ENCODE data around the gene COL24A1.
"Not testable (repeated sequence)": the region's sequence is repeated elsewhere in the genome, so short reads cannot be mapped to it uniquely, and the experiment has no call there.

The COL24A1 gene

GRCh38 chr1:86114236-86114635 is 42.3 kb downstream of the COL24A1 start:
- Histone ChIP-seq H3K9me3 (ENCODE audit: control extremely low read depth in 1 of 5, control insufficient read depth in 4 of 5, insufficient read depth in 2 of 5, low read depth in 1 of 5, low read length in 4 of 5) (peaks cover 0 to 3% (median 0%) of the 10 kb centered on the region in 5 experiments), H3K27me3 (replicated peaks in 2 of 5; ENCODE audit: control insufficient read depth in 4 of 5, insufficient read depth in 5 of 5, low read length in 4 of 5) (no peaks in the 10 kb centered on the region), H3K4me3 (ENCODE audit: control insufficient read depth in 1 of 7, extremely low read depth in 1 of 7, insufficient read depth in 4 of 7, low read depth in 2 of 7, low read length in 6 of 7) (no peak overlapping the region), H3K27ac (ENCODE audit: insufficient read depth in 1 of 2, low read depth in 1 of 2, low read length in 2 of 2, poor library complexity in 1 of 2, severe bottlenecking in 2 of 2) (no peak overlapping the region), H3K36me3 (ENCODE audit: control insufficient read depth in 4 of 4, insufficient read depth in 4 of 4, low read length in 3 of 4) (peaks cover 0 to 4% (median 0%) of the 10 kb centered on the region in 4 experiments), H3K4me1 (ENCODE audit: control extremely low read depth in 1 of 4, control insufficient read depth in 4 of 4, insufficient read depth in 4 of 4, low read length in 3 of 4) (peaks cover 0 to 4% (median 0%) of the 10 kb centered on the region in 4 experiments)
- CTCF ChIA-PET, result interaction anchor here (1.0 kb wide), 1 partner anchor 54 kb away, joined by 3 read pairs; no protein-coding TSS in a partner anchor
- DNase-seq, result no peak
- 91% methylated on average over 1 of the region's 2 CpGs for WGBS (ENCODE audit: insufficient coverage)
- POLR2A ChIA-PET, result no interaction called here

DNA sequence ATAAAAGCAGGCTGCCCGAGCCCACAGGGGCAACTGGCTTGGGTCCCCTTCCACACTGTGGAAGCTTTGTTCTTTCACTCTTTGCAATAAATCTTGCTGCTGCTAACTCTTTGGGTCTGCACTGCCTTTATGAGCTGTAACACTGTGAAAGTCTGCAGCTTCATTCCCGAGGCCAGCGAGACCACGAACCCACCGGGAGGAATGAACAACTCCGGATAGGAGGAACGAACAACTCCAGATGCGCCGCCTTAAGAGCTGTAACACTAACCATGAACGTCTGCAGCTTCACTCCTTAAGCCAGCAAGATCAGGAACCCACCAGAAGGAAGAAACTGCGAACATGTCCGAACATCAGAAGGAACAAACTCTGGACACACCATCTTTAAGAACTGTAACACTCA is 45.0 kb downstream of the COL24A1 start:
- H3K27ac ChIP-seq (ENCODE audit: insufficient read depth in 1 of 2, low read depth in 1 of 2, low read length in 2 of 2, poor library complexity in 1 of 2, severe bottlenecking in 2 of 2); H3K4me1 ChIP-seq (ENCODE audit: control extremely low read depth in 1 of 4, control insufficient read depth in 4 of 4, insufficient read depth in 4 of 4, low read length in 3 of 4); H3K36me3 ChIP-seq (ENCODE audit: control insufficient read depth in 4 of 4, insufficient read depth in 4 of 4, low read length in 3 of 4); H3K27me3 ChIP-seq (replicated peaks in 2 of 5; ENCODE audit: control insufficient read depth in 4 of 5, insufficient read depth in 5 of 5, low read length in 4 of 5); H3K4me3 ChIP-seq (ENCODE audit: control insufficient read depth in 1 of 7, extremely low read depth in 1 of 7, insufficient read depth in 4 of 7, low read depth in 2 of 7, low read length in 6 of 7); H3K9me3 ChIP-seq (ENCODE audit: control extremely low read depth in 1 of 5, control insufficient read depth in 4 of 5, insufficient read depth in 2 of 5, low read depth in 1 of 5, low read length in 4 of 5); DNase-seq; CTCF ChIA-PET; POLR2A ChIA-PET: not testable (repeated sequence)
- 99% methylated on average over 9 of the region's 12 CpGs for WGBS (ENCODE audit: insufficient coverage)

DNA sequence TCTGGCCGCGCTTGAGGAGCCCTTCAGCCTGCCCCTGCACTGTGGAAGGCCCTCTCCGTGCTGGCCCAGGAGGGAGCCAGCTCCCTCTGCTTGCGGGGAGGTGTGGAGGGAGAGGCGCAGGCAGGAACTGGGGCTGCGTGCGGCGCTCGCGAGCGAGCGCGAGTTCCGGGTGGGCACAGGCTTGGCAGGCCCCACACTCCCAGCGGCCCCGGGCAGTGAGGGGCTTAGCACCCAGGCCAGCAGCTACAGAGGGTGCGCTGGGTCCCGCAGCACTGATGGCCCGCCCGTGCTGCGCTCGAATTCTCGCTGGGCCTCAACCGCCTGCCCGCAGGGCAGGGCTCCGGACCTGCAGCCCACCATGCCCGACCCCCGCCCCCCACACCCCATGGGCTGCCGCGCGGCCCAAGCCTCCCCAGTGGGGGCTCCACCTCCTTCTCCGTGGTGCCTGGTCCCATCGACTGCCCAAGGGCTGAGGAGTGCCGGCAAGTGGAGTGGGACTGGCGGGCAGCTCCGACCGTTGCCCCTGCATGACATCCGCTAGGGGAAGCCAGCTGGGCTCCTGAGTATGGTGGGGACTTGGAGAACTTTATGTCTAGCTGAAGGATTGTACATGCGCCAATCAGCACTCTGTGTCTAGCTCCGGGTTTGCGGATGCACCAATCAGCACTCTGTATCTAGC is 46.0 kb downstream of the COL24A1 start:
- Histone ChIP-seq H3K4me1 (ENCODE audit: control extremely low read depth in 1 of 4, control insufficient read depth in 4 of 4, insufficient read depth in 4 of 4, low read length in 3 of 4) (peaks cover 0 to 4% (median 0%) of the 10 kb centered on the region in 4 experiments), H3K9me3 (ENCODE audit: control extremely low read depth in 1 of 5, control insufficient read depth in 4 of 5, insufficient read depth in 2 of 5, low read depth in 1 of 5, low read length in 4 of 5) (peaks cover 0 to 3% (median 0%) of the 10 kb centered on the region in 5 experiments), H3K36me3 (ENCODE audit: control insufficient read depth in 4 of 4, insufficient read depth in 4 of 4, low read length in 3 of 4) (peaks cover 0 to 4% (median 0%) of the 10 kb centered on the region in 4 experiments), H3K27ac (ENCODE audit: insufficient read depth in 1 of 2, low read depth in 1 of 2, low read length in 2 of 2, poor library complexity in 1 of 2, severe bottlenecking in 2 of 2) (no peak overlapping the region), H3K27me3 (replicated peaks in 2 of 5; ENCODE audit: control insufficient read depth in 4 of 5, insufficient read depth in 5 of 5, low read length in 4 of 5) (no peaks in the 10 kb centered on the region), H3K4me3 (ENCODE audit: control insufficient read depth in 1 of 7, extremely low read depth in 1 of 7, insufficient read depth in 4 of 7, low read depth in 2 of 7, low read length in 6 of 7) (no peak overlapping the region)
- WGBS (ENCODE audit: insufficient coverage), result 92% methylated on average over 21 of the region's 41 CpGs
- POLR2A ChIA-PET, result no interaction called here
- DNase-seq, result no peak
- CTCF ChIA-PET, result no interaction called here

DNA sequence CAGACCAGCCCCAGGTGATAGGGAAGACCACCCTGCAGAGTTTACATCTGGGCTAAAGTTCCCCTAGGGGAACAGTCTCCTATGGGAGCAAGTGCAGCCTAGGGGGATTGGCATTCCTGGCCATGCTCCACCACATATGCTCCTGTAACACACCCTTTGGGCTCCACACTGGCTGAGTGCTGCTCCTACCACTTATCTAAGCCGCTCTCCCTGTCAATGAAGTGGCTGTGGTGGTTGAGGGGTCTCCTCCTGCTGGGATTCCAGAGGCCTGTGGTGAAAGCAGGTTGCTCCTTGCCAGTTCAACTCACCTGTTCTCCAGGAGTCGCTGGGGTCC is 51.1 kb downstream of the COL24A1 start:
- ChIA-PET POLR2A (no interaction called here), CTCF (interaction anchor here (1.0 kb wide), 1 partner anchor 16 kb away, joined by 3 read pairs; no protein-coding TSS in a partner anchor)
- Histone ChIP-seq H3K4me3 (ENCODE audit: control insufficient read depth in 1 of 7, extremely low read depth in 1 of 7, insufficient read depth in 4 of 7, low read depth in 2 of 7, low read length in 6 of 7) (no peak overlapping the region), H3K4me1 (ENCODE audit: control extremely low read depth in 1 of 4, control insufficient read depth in 4 of 4, insufficient read depth in 4 of 4, low read length in 3 of 4) (no peaks in the 10 kb centered on the region), H3K36me3 (ENCODE audit: control insufficient read depth in 4 of 4, insufficient read depth in 4 of 4, low read length in 3 of 4) (no peaks in the 10 kb centered on the region), H3K9me3 (ENCODE audit: control extremely low read depth in 1 of 5, control insufficient read depth in 4 of 5, insufficient read depth in 2 of 5, low read depth in 1 of 5, low read length in 4 of 5) (peaks cover 0 to 5% (median 3%) of the 10 kb centered on the region in 5 experiments), H3K27me3 (replicated peaks in 2 of 5; ENCODE audit: control insufficient read depth in 4 of 5, insufficient read depth in 5 of 5, low read length in 4 of 5) (no peaks in the 10 kb centered on the region), H3K27ac (ENCODE audit: insufficient read depth in 1 of 2, low read depth in 1 of 2, low read length in 2 of 2, poor library complexity in 1 of 2, severe bottlenecking in 2 of 2) (no peak overlapping the region)
- WGBS (ENCODE audit: insufficient coverage), result 100% methylated on average over 2 of the region's 2 CpGs
- DNase-seq, result no peak

DNA sequence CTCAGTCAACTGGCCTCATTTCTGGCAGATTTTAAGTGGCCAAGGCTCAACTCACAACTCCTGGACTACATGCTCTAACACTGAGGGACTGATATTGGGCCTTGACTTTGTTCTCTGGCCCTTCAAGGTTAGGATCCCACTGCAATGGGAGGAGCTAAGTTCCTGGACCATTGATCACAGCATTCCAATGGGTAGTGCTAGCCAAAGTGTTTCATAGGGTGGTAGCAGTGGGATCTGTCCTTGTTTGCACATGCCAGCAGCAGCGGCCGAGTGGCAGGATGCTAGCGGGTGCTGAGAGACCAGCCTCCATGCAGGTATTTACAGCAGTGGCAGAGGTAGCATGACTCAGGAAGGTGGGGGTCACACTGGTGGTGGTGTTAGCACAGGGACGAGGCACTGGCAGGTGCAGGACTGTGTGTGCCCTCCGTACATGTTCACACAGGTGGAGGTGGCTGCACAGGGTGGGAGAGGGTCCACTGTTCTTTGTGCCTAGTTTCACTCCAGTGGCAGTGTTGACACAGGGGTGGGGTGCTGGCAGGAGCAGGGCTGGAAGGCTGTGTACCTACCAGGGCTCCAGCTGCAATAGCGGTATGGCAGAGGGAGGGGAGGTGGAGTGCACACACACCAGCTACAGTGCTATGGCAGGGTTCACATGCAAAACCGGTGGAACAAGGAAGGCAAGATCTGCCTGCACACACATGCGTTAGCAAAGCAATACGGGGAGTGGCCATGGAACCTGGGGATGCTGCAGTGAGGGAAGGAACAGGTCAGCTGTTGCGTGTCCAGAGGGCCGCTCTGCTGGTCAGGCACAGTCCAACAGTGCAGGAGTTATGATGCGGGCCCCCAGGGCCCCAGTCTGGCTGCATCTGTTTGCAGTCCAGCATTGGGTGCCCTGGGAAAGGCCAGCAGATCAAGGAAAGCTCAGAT is 51.7 kb downstream of the COL24A1 start:
- Histone ChIP-seq H3K27me3 (replicated peaks in 2 of 5; ENCODE audit: control insufficient read depth in 4 of 5, insufficient read depth in 5 of 5, low read length in 4 of 5) (no peaks in the 10 kb centered on the region), H3K4me3 (ENCODE audit: control insufficient read depth in 1 of 7, extremely low read depth in 1 of 7, insufficient read depth in 4 of 7, low read depth in 2 of 7, low read length in 6 of 7) (no peak overlapping the region), H3K36me3 (ENCODE audit: control insufficient read depth in 4 of 4, insufficient read depth in 4 of 4, low read length in 3 of 4) (no peaks in the 10 kb centered on the region), H3K9me3 (ENCODE audit: control extremely low read depth in 1 of 5, control insufficient read depth in 4 of 5, insufficient read depth in 2 of 5, low read depth in 1 of 5, low read length in 4 of 5) (peaks cover 0 to 5% (median 0%) of the 10 kb centered on the region in 5 experiments), H3K27ac (ENCODE audit: insufficient read depth in 1 of 2, low read depth in 1 of 2, low read length in 2 of 2, poor library complexity in 1 of 2, severe bottlenecking in 2 of 2) (no peak overlapping the region), H3K4me1 (ENCODE audit: control extremely low read depth in 1 of 4, control insufficient read depth in 4 of 4, insufficient read depth in 4 of 4, low read length in 3 of 4) (no peaks in the 10 kb centered on the region)
- no peak for DNase-seq
- ChIA-PET CTCF (interaction anchor here (1.0 kb wide), 1 partner anchor 16 kb away, joined by 3 read pairs; no protein-coding TSS in a partner anchor), POLR2A (no interaction called here)
- WGBS (ENCODE audit: insufficient coverage), result 97% methylated on average over 12 of the region's 12 CpGs

GRCh38 chr1:86101616-86102015 is 55.0 kb downstream of the COL24A1 start:
- Histone ChIP-seq H3K4me1 (ENCODE audit: control extremely low read depth in 1 of 4, control insufficient read depth in 4 of 4, insufficient read depth in 4 of 4, low read length in 3 of 4) (no peaks in the 10 kb centered on the region), H3K9me3 (ENCODE audit: control extremely low read depth in 1 of 5, control insufficient read depth in 4 of 5, insufficient read depth in 2 of 5, low read depth in 1 of 5, low read length in 4 of 5) (peaks cover 0 to 5% (median 0%) of the 10 kb centered on the region in 5 experiments), H3K36me3 (ENCODE audit: control insufficient read depth in 4 of 4, insufficient read depth in 4 of 4, low read length in 3 of 4) (no peaks in the 10 kb centered on the region), H3K27ac (ENCODE audit: insufficient read depth in 1 of 2, low read depth in 1 of 2, low read length in 2 of 2, poor library complexity in 1 of 2, severe bottlenecking in 2 of 2) (no peak overlapping the region), H3K4me3 (ENCODE audit: control insufficient read depth in 1 of 7, extremely low read depth in 1 of 7, insufficient read depth in 4 of 7, low read depth in 2 of 7, low read length in 6 of 7) (no peak overlapping the region), H3K27me3 (replicated peaks in 2 of 5; ENCODE audit: control insufficient read depth in 4 of 5, insufficient read depth in 5 of 5, low read length in 4 of 5) (no peaks in the 10 kb centered on the region)
- CTCF ChIA-PET, result interaction anchor here (0.6 kb wide), 1 partner anchor 113 kb away, joined by 3 read pairs; no protein-coding TSS in a partner anchor
- DNase-seq, result no peak
- POLR2A ChIA-PET, result no interaction called here
- no CpG with 5 or more reads among the region's 2 CpGs for WGBS (ENCODE audit: insufficient coverage)

DNA sequence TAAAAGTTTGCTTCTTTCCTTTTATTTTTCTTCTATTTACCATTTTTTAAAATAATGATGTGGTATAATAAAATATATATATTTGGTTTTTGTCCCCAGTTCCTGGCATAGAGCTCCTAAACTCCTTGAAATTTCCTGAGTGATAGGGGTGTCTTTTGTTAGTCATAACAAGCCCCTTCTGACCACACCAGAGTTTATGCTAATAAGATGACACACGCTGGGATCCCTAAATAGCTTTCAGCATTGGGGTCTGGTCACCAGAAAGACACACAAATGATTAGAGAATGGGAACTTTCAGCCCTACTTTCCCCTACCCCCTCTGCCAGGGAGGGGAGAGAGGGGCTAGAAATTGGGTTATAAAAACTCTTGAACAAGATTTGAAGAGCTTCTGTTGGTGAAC is 56.2 kb downstream of the COL24A1 start:
- POLR2A ChIA-PET, result no interaction called here
- Histone ChIP-seq H3K4me3 (ENCODE audit: control insufficient read depth in 1 of 7, extremely low read depth in 1 of 7, insufficient read depth in 4 of 7, low read depth in 2 of 7, low read length in 6 of 7) (no peak overlapping the region), H3K36me3 (ENCODE audit: control insufficient read depth in 4 of 4, insufficient read depth in 4 of 4, low read length in 3 of 4) (no peaks in the 10 kb centered on the region), H3K27me3 (replicated peaks in 2 of 5; ENCODE audit: control insufficient read depth in 4 of 5, insufficient read depth in 5 of 5, low read length in 4 of 5) (no peaks in the 10 kb centered on the region), H3K4me1 (ENCODE audit: control extremely low read depth in 1 of 4, control insufficient read depth in 4 of 4, insufficient read depth in 4 of 4, low read length in 3 of 4) (no peaks in the 10 kb centered on the region), H3K9me3 (ENCODE audit: control extremely low read depth in 1 of 5, control insufficient read depth in 4 of 5, insufficient read depth in 2 of 5, low read depth in 1 of 5, low read length in 4 of 5) (peaks cover 0 to 5% (median 0%) of the 10 kb centered on the region in 5 experiments), H3K27ac (ENCODE audit: insufficient read depth in 1 of 2, low read depth in 1 of 2, low read length in 2 of 2, poor library complexity in 1 of 2, severe bottlenecking in 2 of 2) (no peak overlapping the region)
- no CpG with 5 or more reads among the region's 1 CpG for WGBS (ENCODE audit: insufficient coverage)
- CTCF ChIA-PET, result no interaction called here
- no peak for DNase-seq

All from common myeloid progenitor, CD34-positive (primary cell).